Astrocyte (in vitro differentiated cells and primary cell): ENCODE data around the gene CNTN1. TPM values are rescaled to one million over a fixed set of nuclear protein-coding genes. Genes with fewer than 3 reads are reported as not detected.

Experiments used
- DNase-seq: peaks from one replicate; pipeline ENCODE4 v3.0.0-alpha.2; 2010; ENCODE audit warnings: low read depth
- FAIRE-seq: peaks from 2 replicates; lab custom pipeline; 2011; peaks lifted over from hg19 to GRCh38; lab: Jason Lieb, UNC
- H2AFZ ChIP-seq: 2 replicates; pipeline ENCODE4 v1.6.0; 2012; ENCODE audit warnings: low read depth, low read length, inconsistent platforms
- H3K27ac ChIP-seq: 2 replicates; pipeline ENCODE4 v1.5.1; 2011; ENCODE audit warnings: low read depth, low read length, inconsistent platforms
- H3K27me3 ChIP-seq: 2 replicates; pipeline ENCODE4 v1.6.0; 2011; ENCODE audit warnings: low read length, inconsistent platforms; ENCODE audit not compliant: insufficient read depth
- H3K36me3 ChIP-seq: 2 replicates; pipeline ENCODE4 v1.5.1; 2011; ENCODE audit warnings: low read length, inconsistent platforms; ENCODE audit not compliant: insufficient read depth
- H3K4me1 ChIP-seq: 2 replicates; pipeline ENCODE4 v1.5.1; 2011; ENCODE audit warnings: low read length, inconsistent platforms; ENCODE audit not compliant: insufficient read depth
- H3K4me2 ChIP-seq: 2 replicates; pipeline ENCODE4 v1.6.0; 2012; ENCODE audit warnings: low read length, inconsistent platforms
- H3K4me3 ChIP-seq: 2 replicates; pipeline ENCODE4 v1.5.1; 2011; ENCODE audit warnings: low read depth, mild to moderate bottlenecking, low read length, inconsistent platforms; ENCODE audit not compliant: insufficient read depth
- H3K79me2 ChIP-seq: 2 replicates; pipeline ENCODE4 v1.6.0; 2012; ENCODE audit warnings: mild to moderate bottlenecking, low read length, inconsistent platforms; ENCODE audit not compliant: insufficient read depth
- H3K9ac ChIP-seq: 2 replicates; pipeline ENCODE4 v1.6.0; 2012; ENCODE audit warnings: mild to moderate bottlenecking, low read length, inconsistent platforms
- H3K9me3 ChIP-seq: 2 replicates; pipeline ENCODE4 v1.5.1; 2012; ENCODE audit warnings: low read depth, mild to moderate bottlenecking, low read length, inconsistent platforms; ENCODE audit not compliant: insufficient read depth
- H4K20me1 ChIP-seq: 2 replicates; pipeline ENCODE4 v1.6.0; 2012; ENCODE audit warnings: low read length, inconsistent platforms; ENCODE audit not compliant: insufficient read depth
- H3K27ac Mint-ChIP-seq: one replicate; pipeline ENCODE4 v1.8.0; 2021; ENCODE audit warnings: mild to moderate bottlenecking, mixed read lengths; ENCODE audit not compliant: unreplicated experiment
- H3K27me3 Mint-ChIP-seq: one replicate; pipeline ENCODE4 v1.8.0; 2021; ENCODE audit warnings: low read depth, mixed read lengths; ENCODE audit not compliant: unreplicated experiment
- H3K36me3 Mint-ChIP-seq: one replicate; pipeline ENCODE4 v1.8.0; 2021; ENCODE audit warnings: low read depth, mixed read lengths; ENCODE audit not compliant: unreplicated experiment
- H3K4me1 Mint-ChIP-seq: one replicate; pipeline ENCODE4 v1.8.0; 2021; ENCODE audit warnings: low read depth, mixed read lengths; ENCODE audit not compliant: unreplicated experiment
- H3K4me3 Mint-ChIP-seq: one replicate; pipeline ENCODE4 v1.8.0; 2021; ENCODE audit warnings: mild to moderate bottlenecking, moderate library complexity, mixed read lengths; ENCODE audit not compliant: unreplicated experiment
- H3K9me3 Mint-ChIP-seq: one replicate; pipeline ENCODE4 v1.8.0; 2021; ENCODE audit warnings: mild to moderate bottlenecking, mixed read lengths; ENCODE audit not compliant: unreplicated experiment
- CTCF ChIP-seq: IDR thresholded peaks from 2 replicates; pipeline ENCODE4 v1.5.1; 2011; ENCODE audit warnings: low read depth, mild to moderate bottlenecking, inconsistent platforms, low read length, moderate library complexity; ENCODE audit not compliant: insufficient read depth
- EZH2 ChIP-seq: IDR thresholded peaks from 2 replicates; pipeline ENCODE4 v1.6.1; 2012; ENCODE audit warnings: mild to moderate bottlenecking, low read length, inconsistent platforms; ENCODE audit not compliant: insufficient read depth
- total RNA-seq: library from RNA; stranded (reverse); gene quantifications from 2 replicates; pipeline ENCODE4 v1.2.1, GENCODE V29; 2021

The CNTN1 gene
- total RNA-seq, 1 donor from 2014 or later = 2.1 TPM

- H3K4me2 ChIP-seq = no peak overlapping the region
- H3K79me2 ChIP-seq = no peaks in the 10 kb centered on the region
- DNase-seq (no peak), FAIRE-seq (no peak)
- H3K4me1 ChIP-seq = no peaks in the 10 kb centered on the region
- no peaks in the 10 kb centered on the region for H3K9me3 ChIP-seq
- H3K27me3 ChIP-seq = no peaks in the 10 kb centered on the region
- H3K36me3 ChIP-seq = no peaks in the 10 kb centered on the region
- H2AFZ ChIP-seq = no peak overlapping the region
- Mint-ChIP-seq H3K27ac (no peak overlapping the region), H3K36me3 (no peaks in the 10 kb centered on the region), H3K4me3 (no peak overlapping the region), H3K27me3 (no peaks in the 10 kb centered on the region), H3K9me3 (peaks cover 3% of the 10 kb centered on the region), H3K4me1 (peaks cover 3% of the 10 kb centered on the region)
- H3K27ac ChIP-seq = no peak overlapping the region
- TF ChIP-seq EZH2 (no peak), CTCF (no peak)
- H3K9ac ChIP-seq = no peak overlapping the region
- no peak overlapping the region for H3K4me3 ChIP-seq
- no peaks in the 10 kb centered on the region for H4K20me1 ChIP-seq
Measured at GRCh38 chr12:40794087-40794486, 101.8 kb downstream of the CNTN1 start.

- no peaks in the 10 kb centered on the region for H3K27me3 Mint-ChIP-seq
- no peak overlapping the region for H3K9ac ChIP-seq
- no peak overlapping the region for H3K4me3 Mint-ChIP-seq
- H3K36me3 Mint-ChIP-seq = no peaks in the 10 kb centered on the region
- H3K4me2 ChIP-seq = no peak overlapping the region
- H3K27me3 ChIP-seq = no peaks in the 10 kb centered on the region
- no peaks in the 10 kb centered on the region for H3K79me2 ChIP-seq
- H3K4me1 ChIP-seq = no peaks in the 10 kb centered on the region
- no peak overlapping the region for H2AFZ ChIP-seq
- no peaks in the 10 kb centered on the region for H3K4me1 Mint-ChIP-seq
- no peak overlapping the region for H3K27ac ChIP-seq
- DNase-seq = no peak
- H3K9me3 Mint-ChIP-seq = no peaks in the 10 kb centered on the region
- H3K9me3 ChIP-seq = no peaks in the 10 kb centered on the region
- TF ChIP-seq CTCF (no peak), EZH2 (no peak)
- no peaks in the 10 kb centered on the region for H4K20me1 ChIP-seq
- no peak for FAIRE-seq
- no peak overlapping the region for H3K27ac Mint-ChIP-seq
- H3K4me3 ChIP-seq = no peak overlapping the region
- no peaks in the 10 kb centered on the region for H3K36me3 ChIP-seq
Measured at GRCh38 chr12:40801082-40801481, 108.8 kb downstream of the CNTN1 start.

- Histone ChIP-seq H3K27me3 (no peaks in the 10 kb centered on the region), H3K27ac (no peak overlapping the region), H3K4me1 (no peaks in the 10 kb centered on the region), H3K9me3 (no peaks in the 10 kb centered on the region), H3K4me3 (no peak overlapping the region), H3K79me2 (no peaks in the 10 kb centered on the region), H3K36me3 (no peaks in the 10 kb centered on the region), H3K9ac (no peak overlapping the region), H3K4me2 (no peak overlapping the region), H4K20me1 (no peaks in the 10 kb centered on the region), H2AFZ (no peak overlapping the region)
- Mint-ChIP-seq H3K36me3 (no peaks in the 10 kb centered on the region), H3K27ac (no peak overlapping the region), H3K9me3 (no peaks in the 10 kb centered on the region), H3K4me3 (no peak overlapping the region), H3K27me3 (no peaks in the 10 kb centered on the region), H3K4me1 (no peaks in the 10 kb centered on the region)
- FAIRE-seq = no peak
- TF ChIP-seq EZH2 (no peak), CTCF (no peak)
- no peak for DNase-seq
Measured at GRCh38 chr12:40801861-40802260, 109.6 kb downstream of the CNTN1 start.
